CD4-positive, alpha-beta T cell treated with Interferon alpha-2 for 1 hour (primary cell): ENCODE results near the gene PNMA1.

ENCODE experiments used
- DNase-seq, 2 donors: peaks; one replicate each; pipeline ENCODE4 v3.0.0-alpha.2; 2020 to 2022

The PNMA1 gene

DNA sequence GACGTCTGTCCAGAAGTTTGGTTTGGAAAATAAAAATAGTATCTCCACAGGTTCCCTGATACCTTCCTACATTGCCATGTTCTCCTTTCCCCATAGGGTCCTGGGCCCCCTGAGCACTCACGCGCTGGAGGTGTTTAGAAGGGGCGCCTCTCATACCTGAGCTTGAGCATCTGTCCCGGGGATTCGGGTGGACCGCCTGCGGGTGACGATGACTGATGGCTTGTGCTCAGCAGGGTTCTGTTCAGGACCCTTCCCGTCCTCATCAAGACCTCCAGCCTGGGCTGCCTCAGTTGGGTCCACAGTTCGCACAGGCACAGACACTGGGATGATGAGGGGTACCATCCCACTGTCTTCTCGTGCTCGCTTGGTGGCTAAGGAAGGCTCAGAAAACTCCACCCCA, 22.7 kb upstream of the PNMA1 start:
- no peak for DNase-seq

DNA sequence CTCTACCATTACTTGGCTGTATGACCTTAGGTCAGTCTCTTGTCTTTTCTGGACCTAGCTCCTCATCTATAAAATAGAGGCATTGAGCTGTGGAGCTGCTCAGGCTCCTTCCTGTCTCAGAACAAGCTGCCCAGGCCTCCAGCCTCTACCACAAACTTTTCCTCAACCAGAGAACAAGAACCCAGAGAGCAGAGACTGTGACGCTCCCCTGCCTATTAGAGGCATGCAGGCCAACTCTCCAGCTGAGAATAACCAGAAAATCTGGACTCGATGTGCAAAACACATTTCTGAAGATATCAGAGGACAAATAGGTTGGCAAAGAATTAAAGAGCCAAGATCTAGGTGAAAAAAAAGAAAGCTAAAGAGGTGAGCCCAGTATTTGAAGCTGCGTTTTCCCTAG, 17.8 kb upstream of the PNMA1 start:
- DNase-seq: no peak

DNA sequence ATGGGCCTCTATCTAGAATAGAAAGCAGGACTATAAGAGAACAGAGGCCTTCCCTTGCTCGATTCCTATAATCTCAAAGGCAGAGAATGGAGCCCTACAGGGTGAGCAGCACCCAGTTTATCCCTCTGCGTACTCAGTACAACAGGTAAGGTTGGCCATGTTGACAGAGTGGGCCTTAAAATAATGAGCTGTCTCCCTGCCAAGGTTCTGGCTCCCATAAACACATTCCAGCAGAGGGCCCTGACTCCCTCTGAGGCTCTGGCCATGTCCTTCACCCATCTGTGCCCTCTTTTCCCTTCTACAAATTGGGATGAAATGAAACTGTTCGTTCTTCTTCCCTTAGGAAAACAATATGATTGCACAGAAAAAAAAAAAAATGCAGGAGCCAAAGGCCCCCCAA, 16.9 kb upstream of the PNMA1 start:
- no peak for DNase-seq

DNA sequence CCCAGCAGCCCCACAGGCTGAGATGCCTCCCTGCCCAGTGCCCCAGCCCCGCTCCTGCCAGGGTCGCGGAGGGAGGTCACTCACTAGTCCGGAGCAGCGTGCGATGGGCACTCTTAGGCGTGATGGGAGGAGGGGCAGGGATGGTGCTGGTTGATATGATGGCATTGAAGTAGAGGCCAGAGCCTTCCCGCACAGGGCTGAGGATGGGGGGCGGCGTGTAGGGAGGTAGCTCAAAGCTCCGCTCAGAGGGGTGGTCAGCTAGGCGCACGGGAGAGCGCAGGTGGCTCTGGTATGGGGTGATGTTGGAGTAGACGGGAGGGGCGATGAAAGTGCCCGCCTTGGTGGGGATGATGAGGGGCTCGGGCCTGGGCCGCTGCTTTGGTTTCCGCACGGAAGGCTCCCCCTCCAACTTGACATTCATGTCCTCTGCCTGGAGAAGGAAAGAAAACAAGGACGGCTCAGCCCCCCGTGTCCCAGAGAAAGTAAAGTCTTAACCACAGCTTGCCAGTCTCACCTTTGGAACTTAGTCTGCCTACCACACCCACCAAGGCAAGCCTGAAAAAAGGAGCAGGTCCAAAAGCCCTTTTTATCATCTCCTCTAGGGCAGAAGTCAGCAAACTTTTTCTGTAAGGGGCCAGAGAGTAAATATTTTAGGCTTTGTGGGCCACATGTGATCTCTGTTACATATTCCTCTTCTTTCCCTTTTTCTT, 15.5 kb upstream of the PNMA1 start:
- DNase-seq: no peak

DNA sequence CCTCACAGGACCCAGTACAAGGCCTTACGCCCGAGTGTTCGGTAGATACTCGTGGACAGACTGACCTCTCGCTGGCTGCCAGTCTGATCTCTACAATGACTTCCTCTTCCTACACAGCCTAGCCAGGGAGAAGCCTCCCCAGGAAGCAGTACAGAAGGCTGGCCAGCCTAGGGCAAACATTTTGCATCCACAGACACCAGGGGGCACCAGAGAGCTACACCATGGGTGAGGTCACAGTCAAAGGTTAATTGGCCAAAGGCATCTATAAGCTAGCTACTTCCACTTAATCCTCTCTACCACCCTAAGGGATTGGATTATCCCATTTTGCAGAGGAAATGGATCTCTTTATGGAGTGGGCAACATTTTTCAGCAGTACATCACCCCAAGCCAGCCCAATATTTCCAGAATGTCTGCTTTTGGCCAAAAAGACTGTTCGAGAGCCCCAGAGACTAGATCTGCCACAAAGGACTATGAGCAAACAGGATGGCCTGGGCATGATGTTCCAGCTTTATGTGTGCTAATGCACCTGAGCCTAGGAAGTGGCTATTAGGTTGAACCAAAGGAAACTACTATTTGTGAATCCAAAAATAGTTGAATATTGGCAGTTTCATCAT, 14.6 kb upstream of the PNMA1 start:
- peak; percentile 84 to 88 for DNase-seq

DNA sequence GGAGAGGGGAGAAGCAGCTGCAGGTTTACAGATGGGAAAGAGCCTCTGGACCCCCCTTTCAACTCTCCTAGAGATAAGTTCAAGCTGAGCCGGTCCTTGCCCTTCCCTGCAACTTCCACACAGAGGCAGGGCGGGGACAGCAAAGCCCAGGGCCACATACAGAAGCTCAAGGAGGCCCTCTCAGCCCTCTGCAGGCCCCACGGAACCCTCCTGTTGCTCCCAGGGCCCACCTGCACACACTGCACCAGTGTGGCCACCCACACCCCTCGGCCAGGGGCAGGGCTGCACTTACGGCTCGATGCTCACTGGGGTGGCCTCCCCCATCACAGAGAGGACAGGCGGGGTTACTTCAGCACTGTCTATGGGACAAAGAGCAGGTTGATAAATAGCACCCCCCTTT, 13.0 kb upstream of the PNMA1 start:
- DNase-seq: no peak

DNA sequence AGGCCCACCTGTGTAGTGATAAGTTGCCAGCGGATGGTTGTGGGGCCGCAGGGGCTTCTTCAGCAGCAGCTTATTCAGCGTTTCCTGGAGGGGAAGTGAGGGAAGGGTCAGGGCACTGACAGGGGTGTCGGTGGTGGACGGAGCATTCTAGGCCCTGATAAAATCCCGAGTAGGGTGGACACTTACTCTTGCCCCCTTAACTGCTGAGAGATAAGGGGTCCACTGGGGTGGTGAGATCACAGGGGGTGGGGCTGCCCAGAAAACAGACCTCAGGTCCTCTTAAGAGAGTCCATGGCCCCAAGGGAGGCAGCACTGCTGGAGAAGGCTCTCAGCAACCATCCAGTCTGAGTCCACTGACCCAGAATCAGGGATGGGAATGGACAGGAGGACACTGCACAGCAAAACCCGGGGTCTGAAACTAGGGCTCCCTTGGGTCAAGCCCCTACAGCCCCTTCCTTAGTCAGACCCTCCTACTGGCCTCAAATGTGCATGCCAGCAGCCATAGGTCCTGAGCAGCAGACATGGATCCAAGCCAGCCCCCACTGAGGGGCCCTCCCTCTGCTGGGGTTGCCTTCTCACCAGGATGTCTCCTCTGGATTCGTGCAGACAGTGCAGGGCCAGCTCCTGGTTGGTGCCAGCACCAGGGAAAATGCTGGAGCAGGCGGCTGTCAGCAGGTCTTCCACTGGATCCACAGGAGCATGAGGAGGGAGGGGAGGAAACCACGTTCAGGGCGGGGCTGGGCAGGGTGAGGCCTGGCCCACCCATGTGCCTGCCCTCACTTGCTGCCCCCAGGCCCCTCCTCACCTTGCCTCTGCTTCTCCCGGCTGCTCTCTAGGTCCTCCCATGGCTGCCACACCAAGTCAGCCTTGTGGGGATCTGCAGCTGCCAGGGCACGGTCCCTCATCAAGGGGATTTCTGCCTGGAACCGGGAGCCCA, 12.1 kb upstream of the PNMA1 start:
- no peak for DNase-seq

DNA sequence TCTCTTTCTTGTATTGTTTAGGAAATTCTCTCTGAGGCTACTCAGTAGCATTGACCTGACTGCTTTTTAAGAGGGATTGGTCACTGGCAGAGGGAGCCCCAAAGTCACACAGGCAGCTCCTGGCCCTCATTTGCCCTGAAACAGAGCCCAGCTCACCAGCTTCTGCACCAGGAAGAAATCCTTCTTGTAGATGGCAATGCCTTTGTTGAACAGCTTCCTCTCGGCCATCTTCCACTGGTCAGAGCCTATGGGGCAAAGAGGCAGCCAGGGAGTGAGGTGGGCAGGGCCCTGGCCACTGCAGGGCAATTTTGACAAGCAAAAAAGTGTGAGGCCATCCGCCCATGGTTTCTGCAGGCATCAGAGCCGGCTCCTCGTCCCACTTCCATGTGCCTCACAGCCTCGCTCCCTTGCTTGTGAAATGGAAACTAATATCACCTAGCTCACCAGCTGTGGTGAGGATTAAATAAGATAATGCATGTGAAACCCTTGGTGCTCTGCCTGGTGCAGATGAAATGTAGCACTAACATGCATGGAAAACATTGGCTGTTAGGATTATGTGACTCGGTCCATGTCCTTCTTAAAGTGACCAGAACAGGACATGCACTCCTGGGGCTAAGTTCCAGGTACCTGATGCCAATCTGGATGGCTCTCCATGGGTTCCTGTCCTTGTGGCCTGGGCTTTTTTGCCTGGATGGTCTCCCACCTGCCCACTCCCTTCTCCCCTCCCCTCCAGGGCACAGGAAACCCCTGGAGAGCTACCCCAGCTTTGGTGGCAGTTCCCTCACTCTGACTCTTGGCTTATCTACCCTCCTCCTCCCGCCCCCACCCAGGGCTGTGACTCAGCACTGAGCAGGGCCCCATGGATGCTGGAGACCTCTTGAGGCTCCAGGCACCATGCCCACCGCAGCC, 11.2 kb upstream of the PNMA1 start:
- no peak for DNase-seq

DNA sequence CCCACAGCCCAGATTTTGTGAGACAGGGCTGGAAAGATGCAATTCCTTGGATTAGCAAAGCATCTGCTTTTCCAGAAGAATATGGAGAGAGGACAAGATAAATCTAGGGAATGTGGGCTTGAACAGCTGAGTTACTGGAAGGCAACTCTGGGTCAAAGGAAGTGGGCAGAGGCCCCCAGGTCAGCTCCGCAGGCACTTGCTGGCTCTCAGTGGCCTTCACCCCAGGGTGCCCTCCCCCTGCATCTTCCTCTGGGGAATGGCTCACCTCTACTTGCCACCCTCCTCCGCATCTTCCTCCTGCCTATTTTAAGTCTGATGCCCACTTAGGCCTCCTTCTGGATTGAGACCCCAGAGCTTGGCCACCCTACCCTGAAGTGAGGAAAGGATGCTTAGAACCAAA, 10.5 kb upstream of the PNMA1 start:
- no peak for DNase-seq

DNA sequence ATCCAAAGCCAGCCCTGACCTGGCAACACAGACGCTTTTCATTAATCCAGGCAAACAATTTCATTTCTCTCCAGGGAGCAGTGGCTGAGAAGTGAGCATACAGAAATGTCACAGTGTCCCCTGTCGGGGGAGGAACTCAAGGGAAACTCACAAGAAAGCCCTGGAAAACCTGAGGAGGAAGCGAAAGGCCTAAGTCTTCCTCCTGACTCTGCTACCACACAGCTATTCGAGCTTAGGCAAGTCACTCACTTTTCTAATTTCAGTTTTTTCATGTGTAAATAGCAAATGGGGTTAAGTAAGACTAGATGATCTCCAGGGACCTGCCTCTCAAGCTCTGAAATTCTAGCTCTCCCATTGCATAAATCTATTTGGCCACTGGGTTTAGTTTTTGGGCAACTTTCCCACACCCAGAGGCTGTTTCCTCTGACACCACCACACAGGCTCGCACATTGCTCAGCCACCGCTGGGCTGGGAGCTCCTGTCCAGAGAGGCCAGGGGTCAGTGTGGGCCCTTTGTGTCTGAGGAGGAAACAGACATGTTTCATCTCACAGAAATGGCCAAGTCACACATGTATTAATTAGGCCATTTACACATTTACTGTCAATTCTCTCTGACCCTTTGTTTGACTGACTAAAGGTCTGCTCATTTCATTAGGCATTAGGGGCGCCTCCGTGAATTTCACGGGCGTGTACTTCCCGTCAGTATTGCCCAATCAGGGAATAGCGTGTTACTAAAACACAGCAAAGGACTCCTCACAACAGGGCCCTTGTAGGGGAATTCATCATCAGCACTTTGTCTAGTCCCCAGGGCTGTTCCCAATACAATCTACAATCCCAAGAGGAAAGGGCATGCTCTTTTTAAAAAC, 9.8 kb upstream of the PNMA1 start:
- DNase-seq: peak in 1 of 2 donors; percentile 9

DNA sequence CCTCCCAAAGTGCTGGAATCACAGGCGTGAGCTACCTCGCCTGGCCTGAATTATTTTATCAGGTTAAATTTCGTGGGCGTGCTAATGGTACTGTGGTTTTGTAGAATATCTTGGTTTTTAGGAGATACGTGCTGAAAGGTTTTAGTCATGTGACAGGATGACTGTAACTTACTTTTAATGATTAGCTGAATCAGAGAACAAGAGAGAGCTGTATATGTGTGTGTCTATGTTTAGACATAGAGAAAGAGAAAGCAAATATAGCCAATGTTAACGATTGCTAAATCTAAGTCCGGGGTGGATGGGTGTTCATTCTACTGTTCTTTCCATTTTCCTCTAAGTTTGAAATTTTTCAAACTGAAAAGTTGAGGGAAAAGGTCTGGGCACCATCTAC, 9.2 kb upstream of the PNMA1 start:
- DNase-seq: peak in 1 of 2 donors; percentile 28

DNA sequence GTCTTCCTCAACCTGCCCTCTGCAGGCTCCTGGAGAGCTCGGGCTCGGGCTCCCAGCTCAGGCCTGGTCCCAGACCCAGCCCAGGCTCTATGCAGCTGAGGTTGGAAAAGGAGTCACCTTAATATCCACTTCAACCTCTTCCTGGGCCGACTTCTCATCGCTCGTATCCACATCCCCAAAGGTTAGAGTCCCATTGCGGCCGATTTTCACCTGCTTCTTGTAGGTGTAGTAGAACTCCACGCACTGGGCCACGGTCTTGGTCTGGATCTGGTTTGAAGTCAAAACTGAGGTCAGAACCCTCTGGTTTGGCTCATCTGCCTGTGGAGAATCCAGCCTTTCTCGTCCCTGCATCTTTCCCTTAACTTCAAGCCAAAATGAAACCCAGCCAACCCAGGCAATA, 8.4 kb upstream of the PNMA1 start:
- no peak for DNase-seq

DNA sequence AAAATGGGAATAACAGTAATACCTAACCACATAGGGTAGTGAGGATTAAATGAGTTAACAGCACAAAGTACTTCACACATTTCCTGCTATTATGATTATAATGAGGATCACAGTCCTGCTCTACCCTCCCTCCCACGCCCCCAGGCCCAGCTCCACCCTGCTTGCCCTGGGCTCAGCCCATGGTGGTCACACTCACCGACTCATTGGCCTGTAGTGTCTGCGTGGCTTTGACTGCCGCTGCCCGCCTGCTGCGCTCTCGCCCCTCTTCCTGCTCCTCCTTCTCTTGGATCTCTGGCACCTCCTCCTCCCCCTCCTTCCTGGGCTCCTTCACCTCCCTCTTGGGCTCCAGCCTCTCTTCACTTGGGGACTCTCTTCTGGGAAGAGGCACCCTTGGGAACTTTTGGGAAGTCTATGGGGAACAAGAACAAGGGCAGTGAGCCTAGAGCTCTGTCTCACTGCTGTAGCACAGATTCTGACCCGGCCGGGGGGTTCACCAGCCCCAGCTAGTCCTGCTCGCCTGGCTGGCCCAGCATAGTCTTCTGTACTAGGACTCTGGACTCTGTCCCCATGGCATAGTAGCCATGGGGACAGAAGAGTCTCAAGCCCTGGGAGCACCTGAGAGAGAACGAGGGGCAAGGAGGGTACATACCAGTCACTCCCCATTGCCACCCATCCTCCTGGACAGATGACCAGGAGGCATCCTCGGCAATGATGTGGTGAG, 7.1 kb upstream of the PNMA1 start:
- peak in 1 of 2 donors; percentile 0 for DNase-seq

DNA sequence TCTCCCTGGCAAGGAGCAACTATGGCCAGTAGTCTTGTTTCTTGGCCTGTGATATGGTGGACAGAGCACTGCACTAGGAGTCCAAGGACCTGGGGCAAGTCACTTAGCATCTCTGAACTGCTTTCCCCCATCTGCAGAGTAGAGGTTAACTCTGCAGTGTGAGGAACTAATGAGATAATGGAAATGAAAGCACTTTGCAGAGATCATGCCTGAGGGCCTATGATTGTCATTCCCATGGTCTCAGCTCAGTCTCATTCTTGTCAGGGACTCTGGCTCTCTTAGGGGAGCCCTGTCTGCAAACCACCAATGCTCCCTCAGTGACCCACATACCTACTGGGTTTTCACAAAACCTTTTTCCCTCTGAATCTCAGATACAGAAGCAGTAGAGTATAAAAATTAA, 6.5 kb upstream of the PNMA1 start:
- peak in 1 of 2 donors; percentile 0 for DNase-seq

DNA sequence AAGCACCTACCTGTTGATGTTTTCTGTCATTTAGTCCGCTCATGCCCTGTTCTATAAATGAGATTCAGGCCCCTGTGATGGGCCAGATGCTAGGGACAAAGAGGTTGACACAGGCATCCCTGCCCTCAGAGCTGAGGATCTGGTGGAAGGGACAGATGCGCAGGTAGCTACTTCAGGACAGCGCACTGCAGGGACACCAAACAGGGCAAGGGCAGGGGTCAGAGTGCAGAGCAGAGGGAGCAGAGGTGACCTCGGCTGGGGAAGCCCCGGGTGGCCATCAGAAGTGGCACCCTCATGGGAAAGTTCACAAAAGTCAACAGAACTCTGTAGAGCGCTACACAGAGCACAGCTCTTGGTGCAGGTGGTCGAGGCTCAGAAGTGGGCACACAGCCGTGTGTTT, 5.6 kb upstream of the PNMA1 start:
- peak in 1 of 2 donors; percentile 0 for DNase-seq

DNA sequence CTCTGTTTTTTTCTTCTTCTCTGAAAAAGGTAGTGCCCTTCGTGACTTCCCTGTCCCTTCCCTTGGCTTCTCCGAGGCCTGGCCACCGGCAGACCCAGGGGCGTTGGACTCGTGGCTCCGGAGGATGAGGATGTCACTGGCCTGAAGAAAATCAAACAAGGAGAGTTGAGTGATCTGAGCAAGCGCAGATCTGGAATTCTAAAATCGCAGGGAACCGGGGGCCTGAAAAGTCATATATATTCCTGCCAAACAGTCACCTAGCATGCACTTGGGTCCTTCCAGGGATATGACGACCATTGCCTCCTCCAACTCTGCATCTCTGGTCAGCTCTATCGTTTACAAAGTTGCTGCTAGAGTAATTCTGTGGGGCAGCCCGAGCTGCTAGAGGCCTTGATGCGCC, 5.2 kb upstream of the PNMA1 start:
- no peak for DNase-seq

DNA sequence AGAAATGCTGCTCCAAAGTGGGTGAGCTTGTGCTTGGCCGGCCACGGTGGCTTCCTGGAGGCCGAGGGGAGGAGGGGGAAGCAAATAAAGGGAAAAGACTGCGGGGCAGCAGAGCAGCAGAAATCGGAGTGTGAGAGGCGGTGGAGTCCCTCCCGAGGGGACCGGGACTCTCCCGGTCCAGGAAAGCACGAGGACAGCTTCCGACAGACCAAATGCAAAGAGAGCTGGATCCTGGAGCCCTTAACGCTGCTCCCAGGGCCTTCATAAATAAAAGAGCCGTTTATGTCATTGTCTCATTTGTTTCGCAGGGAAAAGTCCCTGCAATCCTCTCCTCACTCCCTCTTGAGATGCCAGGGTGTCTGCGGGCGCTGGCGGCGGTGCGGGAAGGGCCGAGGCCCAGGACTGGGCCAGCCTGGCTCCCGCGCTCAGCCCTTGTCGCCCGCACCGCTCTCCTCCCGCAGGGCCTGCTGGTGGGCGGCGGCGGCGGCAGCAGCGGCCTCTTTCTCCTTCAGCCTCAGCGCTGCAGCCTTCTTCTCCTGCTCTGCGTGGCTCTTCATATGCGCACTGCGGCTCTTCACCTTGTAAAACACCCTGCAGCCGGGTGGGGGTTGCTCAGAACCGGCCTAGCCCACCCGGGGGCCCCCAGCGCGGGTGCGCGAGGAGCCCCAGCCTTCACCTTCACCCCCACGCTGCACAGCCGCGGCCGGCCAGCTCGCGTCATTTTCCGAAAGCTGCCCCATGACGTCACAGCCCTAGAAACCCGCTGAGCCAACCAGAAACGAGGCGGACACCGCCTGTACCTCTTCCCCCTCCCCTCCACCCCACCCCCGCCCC, 4.5 kb upstream of the PNMA1 start:
- DNase-seq: peak in 1 of 2 donors; percentile 1

DNA sequence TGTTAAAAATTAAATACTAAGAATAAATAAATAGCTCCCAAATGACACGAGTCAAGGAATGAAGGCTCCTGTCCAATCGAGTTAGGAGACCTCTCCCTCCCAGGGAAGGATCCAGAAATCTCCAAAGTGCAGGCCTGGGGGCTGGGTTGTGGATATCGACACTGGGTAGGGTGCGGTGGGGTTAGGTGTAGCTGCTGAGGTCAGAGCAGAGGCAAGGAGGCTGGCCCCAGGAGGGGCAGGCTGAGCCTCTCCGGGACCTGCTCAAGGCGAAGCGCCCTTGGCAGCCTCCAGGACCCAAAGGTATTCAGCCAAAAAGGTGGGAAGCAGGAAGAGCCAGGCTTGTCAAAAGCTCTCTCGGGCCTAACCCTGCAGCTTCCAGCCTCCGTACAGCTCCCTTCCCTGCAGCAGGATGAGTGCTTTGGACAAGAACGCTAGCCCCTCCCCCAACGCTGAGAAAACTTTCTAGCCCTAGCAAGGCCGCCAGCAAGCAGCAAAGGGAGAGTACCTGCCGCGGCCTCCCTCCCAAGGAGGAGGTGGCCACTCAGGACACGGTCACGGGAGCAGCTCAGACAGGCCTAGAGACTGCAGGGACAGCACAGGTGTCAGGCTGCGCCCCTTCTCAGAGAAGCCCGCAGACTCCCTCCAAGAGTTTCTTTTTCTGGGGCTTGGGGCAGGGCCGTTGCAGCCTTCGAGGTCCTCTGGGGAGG, 3.7 kb upstream of the PNMA1 start:
- DNase-seq: peak in 1 of 2 donors; percentile 0

DNA sequence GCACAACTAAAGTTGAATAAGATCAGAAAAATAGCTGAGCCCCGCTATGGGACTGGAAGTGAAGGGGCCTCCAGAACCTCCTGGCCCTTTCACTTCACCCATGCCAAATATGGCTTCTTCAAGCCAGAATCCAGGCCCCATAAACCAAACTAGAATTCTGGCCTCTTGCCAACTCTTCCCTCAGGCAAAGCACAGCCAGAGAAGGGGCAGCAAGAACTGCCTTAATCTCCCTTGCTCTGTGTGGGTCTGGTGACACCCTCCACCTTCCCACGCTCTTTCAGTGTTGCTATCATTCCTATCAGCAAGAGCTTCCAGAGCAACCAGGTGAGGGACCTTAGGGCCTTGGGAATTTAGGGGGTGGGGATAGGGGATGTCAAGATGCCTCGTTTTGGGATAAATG, 3.1 kb upstream of the PNMA1 start:
- DNase-seq: no peak
